COLO668 (cell line): Measurements from ENCODE around the gene G6PD.
"Not testable (repeated sequence)": the region's sequence is repeated elsewhere in the genome, so short reads cannot be mapped to it uniquely, and the experiment has no call there.

Experiments used
- DNase-seq: peaks from one replicate; lab custom pipeline; 2025; ENCODE audit not compliant: unreplicated experiment; lab: John Stamatoyannopoulos, UW

G6PD gene

DNA sequence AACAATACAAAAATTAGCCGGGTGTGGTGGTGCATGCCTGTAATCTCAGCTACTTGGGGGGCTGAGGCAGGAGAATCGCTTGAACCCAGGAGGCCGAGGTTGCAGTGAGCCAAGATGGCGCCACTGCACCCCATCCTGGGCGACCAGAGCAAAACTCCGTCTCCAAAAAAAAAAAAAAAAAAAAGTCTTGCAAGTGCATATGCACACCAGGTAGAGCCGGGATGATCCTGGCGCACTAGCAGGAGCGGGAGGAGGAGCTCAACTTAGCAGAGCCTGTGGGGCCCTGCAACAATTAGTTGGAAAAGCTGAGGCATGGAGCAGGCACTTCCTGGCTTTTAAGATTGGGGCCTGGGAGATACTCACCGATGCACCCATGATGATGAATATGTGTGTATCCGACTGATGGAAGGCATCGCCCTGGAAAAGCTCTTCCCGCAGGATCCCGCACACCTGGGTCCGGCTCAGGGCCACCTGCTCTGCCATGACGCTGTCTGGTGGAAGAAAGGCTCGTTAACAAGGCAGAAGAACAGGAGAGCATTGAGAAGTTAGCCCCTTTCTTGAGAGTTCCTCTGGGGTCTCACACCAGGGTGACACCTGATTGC, 872 bp downstream of the G6PD start:
- DNase-seq, result peak; percentile 22

DNA sequence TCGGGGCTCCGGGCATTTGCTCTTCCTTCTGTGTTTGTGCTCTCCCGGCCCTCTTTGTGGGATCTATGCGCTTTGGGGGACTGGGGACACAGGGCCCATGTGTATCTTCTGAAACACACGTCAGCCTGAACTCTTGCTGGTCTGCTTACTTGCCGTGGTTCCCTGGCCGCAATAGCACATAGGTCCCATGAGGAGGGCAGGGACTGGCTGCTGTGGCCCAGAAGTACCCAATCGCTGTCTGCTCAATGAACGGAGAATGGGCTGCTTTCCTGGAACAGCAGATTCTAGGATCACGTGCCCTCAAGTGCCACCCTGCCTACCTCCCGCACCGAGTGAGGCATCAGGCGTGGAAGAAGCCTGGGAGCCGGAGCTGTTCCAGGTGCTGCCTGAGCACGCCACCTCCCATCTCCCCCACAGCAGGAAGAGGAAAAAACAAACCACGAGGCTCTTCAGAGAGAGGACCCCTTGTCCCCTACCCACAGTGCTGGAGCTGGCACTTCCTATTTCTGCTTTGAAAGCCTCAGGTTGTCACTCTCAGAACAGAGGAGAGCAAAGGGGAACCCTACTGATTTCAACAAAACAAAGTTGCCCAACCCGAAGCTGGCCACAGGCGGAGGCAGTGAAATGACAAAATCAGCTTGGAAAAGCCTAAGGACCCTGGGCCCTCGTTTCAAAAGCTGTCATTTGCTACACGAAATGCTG, 3.8 kb downstream of the G6PD start:
- DNase-seq, result peak; percentile 55

DNA sequence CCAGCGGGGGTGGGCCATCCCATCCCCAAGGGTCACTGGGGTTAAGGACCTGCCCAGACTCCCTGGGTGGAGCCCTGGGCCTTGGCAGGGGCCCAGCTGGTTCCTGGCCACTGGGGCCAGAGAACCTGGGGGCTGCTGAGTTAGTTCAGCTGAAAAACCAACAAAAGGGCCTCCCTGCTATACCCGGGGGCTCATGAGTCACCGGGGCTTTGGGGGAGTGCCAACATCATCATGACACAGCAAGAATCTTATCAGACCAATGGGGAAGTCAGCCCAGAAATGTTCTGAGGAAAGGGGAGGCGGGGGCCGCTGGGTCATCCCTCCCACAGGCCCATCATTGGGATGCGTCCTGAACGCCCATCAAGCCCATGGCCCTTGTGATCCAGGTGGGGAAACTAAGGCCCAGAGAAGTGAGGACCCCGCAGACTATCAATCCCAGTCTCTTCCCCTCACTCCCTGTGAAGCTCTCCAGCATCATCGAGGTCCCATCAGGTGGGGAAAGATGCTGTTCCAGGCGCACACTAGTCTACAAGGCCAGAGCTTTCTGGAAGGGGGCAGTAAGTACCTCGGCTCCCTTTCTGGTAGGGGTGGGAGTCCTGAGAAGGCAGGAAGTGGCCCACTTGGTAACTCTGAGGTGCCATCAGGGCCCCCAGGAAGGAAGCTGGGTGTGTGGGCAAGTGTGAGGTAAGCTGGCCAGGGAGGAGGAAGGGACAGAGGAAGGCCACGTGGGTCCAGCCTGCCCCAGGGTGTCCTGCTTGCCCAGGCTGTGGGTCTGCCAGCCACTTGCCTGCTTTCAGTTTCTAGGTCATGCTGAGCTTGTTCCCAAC, 4.5 kb downstream of the G6PD start:
- DNase-seq, result peak; percentile 46

DNA sequence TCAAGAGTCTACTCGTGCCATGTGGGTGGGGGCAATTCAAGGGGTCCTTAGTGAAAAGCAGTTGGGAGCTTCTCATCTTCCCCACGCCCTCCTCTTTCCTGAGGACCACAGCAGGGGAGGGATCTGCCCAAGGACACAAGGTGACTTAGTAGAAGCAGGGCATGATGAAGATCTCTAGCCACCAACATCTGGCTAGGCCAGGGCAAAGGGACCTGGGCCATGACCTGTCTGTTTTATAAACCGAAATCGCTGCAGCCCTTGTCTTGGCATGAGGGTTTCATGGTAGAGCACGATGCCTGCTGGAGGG, 5.1 kb downstream of the G6PD start:
- DNase-seq, result no peak

DNA sequence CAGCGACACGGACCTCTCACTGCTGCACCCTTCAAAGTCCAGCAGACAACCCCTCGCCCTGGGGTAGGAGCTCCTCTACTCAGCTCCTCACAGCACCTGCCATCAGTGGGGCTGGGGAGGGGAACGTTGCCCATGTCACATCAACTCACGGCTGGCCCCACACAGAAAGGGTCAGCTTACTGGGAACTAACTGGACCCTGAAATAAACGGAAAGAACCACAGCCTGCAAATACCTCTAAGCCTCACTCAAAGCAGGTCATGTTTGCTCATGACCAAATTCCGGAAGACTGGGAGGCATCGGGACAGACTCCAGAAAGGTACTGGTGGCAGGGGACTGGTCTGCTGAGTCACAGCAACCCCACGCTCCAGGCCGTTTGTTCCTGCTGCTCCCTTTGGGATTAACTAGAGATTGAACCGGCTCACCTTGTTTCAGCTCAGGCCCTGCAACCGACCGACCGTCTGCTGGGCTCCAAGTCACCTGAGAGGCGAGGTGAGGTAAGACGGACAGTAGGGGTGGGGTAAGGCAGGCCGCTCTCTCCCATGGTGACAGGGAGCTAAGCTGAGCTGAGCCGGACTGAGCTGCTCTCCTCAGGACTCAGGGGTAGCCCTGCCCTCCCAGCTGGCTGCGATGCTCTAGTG, 5.6 kb downstream of the G6PD start:
- DNase-seq, result peak; percentile 25

DNA sequence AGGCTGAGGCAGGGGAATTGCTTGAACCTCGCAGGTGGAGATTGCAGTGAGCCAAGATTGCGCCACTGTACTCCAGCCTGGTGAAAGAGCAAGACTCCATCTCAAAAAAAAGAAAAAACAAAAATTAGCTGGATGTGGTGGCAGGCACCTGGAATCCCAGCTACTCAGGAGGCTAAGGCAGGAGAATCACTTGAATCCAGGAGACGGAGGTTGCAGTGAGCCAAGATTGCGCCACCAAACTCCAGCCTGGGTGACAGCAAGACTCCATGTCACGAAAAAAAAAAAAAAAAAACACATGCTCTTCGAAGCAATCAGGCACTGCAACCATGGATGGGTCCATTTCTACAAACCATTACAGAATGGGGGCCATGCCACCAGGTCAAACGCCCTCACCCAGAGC, 6.3 kb downstream of the G6PD start:
- DNase-seq, result not testable (repeated sequence)

DNA sequence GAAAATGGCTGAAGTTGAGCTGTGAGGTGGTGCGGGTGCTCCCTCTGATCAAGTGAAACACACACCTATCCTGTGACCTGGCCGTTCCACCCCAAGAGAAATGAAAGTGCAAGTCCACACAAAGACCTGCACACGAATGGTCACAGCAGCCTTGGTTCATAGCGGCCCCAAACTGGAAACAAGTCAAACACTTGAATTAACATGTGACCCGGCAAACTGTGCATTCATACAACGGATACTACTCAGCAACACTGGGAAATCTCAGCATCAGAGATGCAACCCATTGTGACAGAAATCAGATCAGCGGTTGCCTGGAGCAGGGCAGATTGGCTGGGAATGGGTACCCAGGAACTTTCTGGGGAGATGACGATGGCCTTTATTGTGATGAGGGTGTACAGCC, 7.6 kb downstream of the G6PD start:
- DNase-seq, result no peak

DNA sequence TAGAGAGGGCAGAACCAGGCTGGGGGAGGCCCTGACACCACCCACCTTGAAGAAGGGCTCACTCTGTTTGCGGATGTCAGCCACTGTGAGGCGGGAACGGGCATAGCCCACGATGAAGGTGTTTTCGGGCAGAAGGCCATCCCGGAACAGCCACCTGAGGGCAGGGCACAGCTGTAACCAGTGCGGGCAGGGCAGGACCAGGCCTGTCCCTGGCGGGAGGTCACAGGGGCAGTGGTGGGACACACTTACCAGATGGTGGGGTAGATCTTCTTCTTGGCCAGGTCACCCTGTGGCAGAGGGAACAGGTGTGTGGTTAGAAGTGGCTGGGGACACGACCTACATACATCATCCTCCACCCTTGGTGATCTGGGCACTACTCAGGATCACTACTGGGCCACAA, 10.8 kb downstream of the G6PD start:
- no peak for DNase-seq

DNA sequence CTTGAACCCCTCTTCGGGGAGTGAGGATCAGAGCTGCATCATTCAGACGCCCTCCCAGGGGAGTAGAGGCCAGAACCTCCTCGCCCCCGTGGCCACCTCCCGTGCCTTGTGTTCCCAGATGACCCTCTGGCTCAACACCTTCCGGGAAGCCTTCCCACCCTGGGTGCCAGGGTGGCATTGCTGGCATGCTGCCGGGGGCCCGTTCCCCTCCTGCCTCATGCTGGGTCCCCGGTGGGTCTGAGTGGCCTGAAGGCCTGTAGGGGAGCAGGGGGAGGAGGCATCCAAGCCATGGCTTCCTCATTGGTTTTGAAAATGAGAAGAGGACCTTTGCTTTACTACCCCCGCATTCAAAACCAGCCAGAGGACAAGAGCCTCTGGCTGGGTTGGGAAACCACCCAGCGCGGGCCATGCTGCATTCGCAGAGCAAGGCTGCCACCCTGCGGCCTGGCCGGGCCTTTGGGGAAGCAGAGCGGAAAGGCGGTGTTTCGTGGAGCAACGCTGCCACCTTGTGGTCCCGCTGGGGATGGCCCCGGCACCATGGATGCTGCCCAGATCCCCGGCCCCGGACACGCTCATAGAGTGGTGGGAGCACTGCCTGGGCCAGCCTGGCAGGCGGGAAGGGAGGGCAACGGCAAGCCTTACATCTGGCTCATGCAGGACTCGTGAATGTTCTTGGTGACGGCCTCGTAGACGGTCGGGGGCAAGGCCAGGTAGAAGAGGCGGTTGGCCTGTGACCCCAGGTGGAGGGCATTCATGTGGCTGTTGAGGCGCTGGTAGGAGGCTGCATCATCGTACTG, 11.9 kb downstream of the G6PD start:
- DNase-seq, result peak; percentile 91

DNA sequence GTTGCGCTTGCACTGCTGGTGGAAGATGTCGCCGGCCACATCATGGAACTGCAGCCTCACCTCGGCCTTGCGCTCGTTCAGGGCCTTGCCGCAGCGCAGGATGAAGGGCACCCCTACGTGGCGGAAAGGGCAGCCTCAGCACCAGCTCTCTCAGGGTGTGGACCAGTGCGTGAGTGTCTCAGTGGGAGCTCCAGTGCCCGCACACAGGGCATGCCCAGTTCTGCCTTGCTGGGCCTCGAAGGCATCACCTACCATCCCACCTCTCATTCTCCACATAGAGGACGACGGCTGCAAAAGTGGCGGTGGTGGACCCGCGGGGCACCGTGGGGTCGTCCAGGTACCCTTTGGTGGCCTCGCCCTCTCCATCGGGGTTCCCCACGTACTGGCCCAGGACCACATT, 14.0 kb downstream of the G6PD start:
- no peak for DNase-seq

DNA sequence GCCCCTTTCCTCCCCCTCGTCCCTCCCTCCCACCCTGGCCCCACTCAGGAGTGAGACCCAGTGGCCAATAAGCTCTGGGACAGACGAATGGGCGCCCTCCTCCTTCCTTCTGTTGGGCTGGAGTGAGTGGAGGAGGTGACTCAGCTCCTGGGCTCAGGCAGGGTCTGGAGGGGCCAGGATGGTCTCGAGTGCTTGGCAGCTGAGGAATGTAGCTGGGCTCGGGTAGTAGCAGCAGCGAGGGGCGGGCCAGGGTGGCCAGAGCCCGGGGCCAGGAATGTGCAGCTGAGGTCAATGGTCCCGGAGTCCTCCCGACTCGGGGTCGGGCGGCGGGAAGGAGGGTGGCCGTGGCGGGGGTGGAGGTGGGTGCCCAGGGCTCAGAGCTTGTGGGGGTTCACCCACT, 15.0 kb downstream of the G6PD start:
- DNase-seq, result no peak

DNA sequence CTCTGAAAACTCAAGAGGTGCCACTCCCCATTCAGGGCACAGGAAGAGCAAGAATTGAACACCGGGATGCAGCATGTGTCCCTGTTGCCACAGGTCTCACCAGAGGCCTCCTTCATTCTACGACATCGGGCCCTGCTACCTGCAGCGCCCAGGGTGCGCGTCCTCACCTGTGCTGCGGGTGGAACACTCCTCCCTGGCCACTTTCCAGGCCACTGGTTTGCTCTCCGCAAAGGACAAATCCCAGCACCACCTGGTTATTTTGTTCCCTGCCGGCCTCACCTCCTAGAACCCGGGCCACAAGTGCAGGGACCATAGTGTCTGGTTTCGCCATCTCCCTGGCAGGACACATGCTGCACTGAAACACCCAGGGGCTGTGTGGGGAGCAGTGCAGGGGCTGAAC, 16.4 kb downstream of the G6PD start:
- DNase-seq, result no peak

DNA sequence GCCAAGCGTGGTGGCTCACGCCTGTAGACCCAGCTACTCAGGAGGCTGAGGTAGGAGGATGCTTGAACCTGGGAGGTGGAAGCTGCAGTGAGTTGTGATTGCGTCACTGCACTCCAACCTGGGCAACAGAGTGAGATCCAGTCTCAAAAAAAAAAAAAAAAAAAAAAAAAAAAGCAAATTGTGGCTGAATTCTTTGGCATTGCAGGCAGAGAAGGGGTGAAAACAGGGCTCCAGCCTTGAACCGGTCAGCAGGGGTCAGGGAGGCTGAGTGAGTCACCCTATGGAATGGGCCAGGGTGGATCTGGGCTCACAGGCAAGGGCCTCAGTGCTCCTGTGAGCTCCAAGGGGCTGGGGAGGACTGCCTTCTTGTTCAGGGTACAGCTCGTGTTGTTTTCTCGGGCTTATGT, 17.4 kb downstream of the G6PD start:
- no peak for DNase-seq

DNA sequence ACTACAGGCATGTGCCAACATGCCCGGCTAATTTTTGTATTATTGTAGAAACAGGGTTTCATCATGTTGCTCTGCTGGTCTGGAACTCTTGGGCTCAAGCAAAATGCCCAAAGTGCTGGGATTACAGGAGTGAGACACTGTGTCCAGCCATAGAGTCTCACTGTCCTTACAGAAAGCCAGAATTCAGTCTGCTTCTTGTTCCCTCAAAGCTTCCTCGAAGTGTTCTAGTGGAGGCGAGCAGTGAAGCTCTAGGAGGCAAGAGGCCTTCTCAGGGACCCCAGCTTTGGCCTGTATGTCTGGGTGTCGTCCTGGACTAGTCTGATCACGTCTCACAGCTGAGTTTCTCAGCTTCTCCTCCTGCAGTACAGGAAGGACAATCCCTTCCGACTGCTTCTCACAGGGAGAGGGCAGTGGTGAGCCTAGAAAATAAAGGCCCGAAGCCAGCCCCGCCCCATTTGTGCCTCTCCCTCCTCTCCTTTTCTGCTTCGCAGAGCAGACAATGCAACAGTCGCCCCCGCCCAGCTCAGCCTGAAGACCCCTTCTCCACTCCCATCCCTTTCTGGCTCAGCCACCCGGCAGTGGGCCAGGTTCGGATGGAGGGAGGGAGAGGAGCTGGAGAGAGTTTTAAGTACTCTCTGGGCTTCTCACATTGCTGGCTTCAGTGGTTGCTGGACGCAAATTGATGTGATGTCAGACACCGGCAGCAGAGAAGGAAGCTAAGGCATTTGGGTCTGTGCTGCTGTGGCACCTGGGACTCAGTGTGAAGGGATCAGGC, 19.6 kb downstream of the G6PD start:
- peak; percentile 75 for DNase-seq

DNA sequence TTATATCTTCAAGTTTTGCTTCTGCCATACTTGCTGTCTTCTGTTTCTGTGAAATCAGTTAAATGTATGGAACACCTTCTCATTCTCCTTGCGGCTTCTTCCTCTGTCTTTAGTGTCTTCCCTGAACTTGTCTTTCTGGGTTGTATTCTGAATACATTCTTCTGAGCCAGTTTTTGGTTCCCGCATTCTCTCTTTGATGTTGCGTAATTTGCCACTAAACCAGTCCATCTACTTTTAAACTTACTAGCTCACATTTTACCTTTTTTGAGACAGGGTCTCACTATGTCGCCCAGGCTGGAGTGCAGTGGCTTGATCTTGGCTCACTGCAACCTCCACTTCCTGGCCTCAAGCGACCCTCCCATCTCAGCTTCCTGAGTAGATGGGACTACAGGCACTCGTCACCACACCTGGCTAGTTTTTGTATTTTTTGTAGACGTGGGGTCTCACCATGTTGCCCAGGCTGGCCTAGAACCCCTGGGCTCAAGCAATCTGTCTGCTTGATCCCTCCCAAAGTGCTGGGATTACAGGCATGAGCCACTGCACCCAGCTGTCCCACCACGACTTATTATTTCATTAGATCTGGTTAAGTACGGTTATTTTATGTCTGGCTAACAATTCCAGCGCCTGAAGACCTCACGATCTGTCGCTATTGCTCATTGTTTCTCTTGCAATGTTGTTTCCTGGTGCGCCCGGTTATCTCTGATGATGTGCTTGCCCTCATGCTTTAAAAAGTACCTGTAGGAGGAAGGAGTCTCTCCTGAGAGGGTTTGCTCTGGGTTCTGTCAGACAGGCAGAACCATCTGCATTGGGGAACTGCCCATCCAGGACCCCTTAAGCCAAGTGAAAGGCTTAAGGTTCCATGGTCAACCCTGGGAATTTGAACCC, 20.8 kb downstream of the G6PD start:
- DNase-seq, result no peak

DNA sequence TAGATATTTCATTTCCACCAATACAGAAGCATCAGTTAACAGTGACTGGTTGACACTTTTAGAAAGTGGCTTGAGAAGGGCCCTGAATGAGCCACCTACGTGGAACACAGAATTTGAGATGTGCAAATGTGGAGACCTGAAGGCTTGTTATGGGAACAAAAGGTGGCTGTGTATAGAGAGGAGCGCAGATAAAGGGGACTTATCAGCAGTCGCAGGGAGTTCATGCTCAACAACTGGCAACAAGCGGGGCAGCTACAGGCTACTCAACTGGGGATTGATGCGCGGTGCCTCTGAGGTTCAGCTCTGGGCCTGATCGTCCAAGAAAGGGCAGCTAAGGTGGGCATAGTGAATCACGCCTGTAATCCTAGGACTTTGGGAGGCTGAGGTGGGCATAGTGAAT, 27.3 kb downstream of the G6PD start:
- no peak for DNase-seq

DNA sequence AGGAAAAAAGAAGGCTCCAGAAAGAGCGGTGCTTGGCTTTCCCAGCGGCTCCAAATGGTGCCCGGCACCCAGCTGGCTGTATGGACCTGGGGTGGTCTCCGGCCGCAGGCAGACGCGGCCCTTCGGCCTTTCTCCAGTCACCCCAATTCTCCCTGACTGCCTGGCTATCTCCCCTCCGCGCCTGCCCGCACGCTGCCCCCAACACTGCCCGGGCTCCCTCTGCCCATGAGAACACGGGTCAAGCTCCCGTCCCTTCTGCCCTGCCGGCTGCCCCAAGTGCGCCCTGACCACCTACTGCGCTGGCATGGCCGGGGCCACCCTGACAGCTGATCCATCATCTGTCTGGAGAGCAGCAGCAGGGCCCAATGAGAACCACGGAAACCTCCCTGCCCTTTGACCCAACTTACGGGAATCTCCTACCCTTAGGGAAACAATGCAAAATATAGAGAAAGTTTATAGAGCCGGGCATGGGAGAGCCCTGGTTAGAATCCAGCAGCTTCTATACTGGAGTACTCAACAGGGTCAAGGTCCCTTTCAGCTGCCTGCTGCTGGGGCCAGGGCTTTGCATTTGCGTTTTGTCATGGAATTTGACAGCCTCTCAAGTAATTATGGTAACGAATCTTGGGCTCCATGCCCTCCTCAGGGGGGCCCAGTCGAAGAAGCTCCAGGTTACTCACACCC, 29.4 kb downstream of the G6PD start:
- DNase-seq, result no peak

DNA sequence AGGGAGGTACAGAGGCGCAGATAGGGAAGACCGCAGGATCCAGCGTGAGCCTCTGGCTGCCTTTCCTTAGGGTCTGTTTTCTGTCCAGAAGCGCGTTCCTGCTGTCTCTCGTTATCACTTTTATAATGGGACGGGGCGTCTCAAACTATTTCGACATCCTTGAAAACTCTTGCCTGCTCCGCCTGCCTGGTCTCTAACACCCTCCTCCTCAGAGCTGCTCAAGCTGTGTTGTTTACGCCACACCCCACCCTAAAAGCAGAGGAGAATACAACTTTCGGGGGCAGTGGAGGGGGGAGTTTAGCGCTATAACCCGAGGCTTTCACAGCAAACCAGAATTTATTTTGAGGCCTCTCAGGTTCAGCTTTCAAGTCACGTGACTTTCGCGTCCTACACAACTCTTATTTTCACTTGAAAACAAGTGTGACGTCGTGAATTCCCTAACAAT, 30.0 kb downstream of the G6PD start:
- no peak for DNase-seq
